CD4-positive, alpha-beta T cell treated with Interleukin-4 for 4 hours (primary cell): ENCODE results near the gene GABPB2.
A peak's percentile ranks its signal among the peaks of the same experiment; 100 is the strongest.

Experiments
- DNase-seq: peaks from one replicate; pipeline ENCODE4 v3.0.0-alpha.2; 2020

The GABPB2 gene

GRCh38 chr1:151070474-151071276 is at the start of gene GABPB2:
TSS of gene GABPB2 (plus strand) at chr1:151070761. CDS start at chr1:151088190, 17,429 bp downstream.
- DNase-seq: peak; percentile 88

- DNase-seq: peak; percentile 86
Measured at GRCh38 chr1:151024540-151025146, 45.9 kb upstream of the GABPB2 start.

- no peak for DNase-seq
Measured at GRCh38 chr1:151026460-151026859, 44.1 kb upstream of the GABPB2 start.

GRCh38 chr1:151032164-151032563 is 38.4 kb upstream of the GABPB2 start:
- DNase-seq: no peak

- DNase-seq: no peak
Measured at GRCh38 chr1:151035167-151035566, 35.4 kb upstream of the GABPB2 start.

GRCh38 chr1:151036356-151036755 is 34.2 kb upstream of the GABPB2 start, which contains the start of gene BNIPL:
TSS of gene BNIPL (plus strand) at chr1:151036586. CDS start at chr1:151036726, 140 bp downstream.
- DNase-seq: no peak

- DNase-seq: no peak
Measured at GRCh38 chr1:151037032-151037431, 33.5 kb upstream of the GABPB2 start.

GRCh38 chr1:151039521-151039920 is 31.0 kb upstream of the GABPB2 start:
- DNase-seq: no peak

- DNase-seq: no peak
Measured at GRCh38 chr1:151043163-151043562, 27.4 kb upstream of the GABPB2 start.

- DNase-seq: peak; percentile 58
Measured at GRCh38 chr1:151047591-151047924, 23.0 kb upstream of the GABPB2 start, which contains the start of gene C1orf56. TSS of gene C1orf56 (plus strand) at chr1:151047751. CDS start at chr1:151047848, 97 bp downstream.

- DNase-seq: peak; percentile 63
Measured at GRCh38 chr1:151047925-151048644, 22.5 kb upstream of the GABPB2 start.

GRCh38 chr1:151048645-151049032 is 21.9 kb upstream of the GABPB2 start:
- DNase-seq: no peak

GRCh38 chr1:151049458-151049857 is 21.1 kb upstream of the GABPB2 start:
- DNase-seq: no peak

- DNase-seq: no peak
Measured at GRCh38 chr1:151050051-151050688, 20.4 kb upstream of the GABPB2 start.

- DNase-seq: no peak
Measured at GRCh38 chr1:151051356-151052009, 19.1 kb upstream of the GABPB2 start.

GRCh38 chr1:151054971-151055547 is 15.5 kb upstream of the GABPB2 start:
- no peak for DNase-seq

GRCh38 chr1:151055581-151055980 is 15.0 kb upstream of the GABPB2 start:
- DNase-seq: no peak

GRCh38 chr1:151056149-151056548 is 14.4 kb upstream of the GABPB2 start:
- peak; percentile 82 for DNase-seq

GRCh38 chr1:151058692-151059091 is 11.9 kb upstream of the GABPB2 start:
- no peak for DNase-seq

- DNase-seq: peak; percentile 83
Measured at GRCh38 chr1:151059109-151060006, 11.2 kb upstream of the GABPB2 start, which contains the start of gene CDC42SE1. TSS of gene CDC42SE1 (minus strand) at chr1:151059622. CDS start at chr1:151055730, 3,892 bp downstream.
